Neural cell (in vitro differentiated cells): ENCODE data around the gene NCOR1.
"Not testable (repeated sequence)": the region's sequence is repeated elsewhere in the genome, so short reads cannot be mapped to it uniquely, and the experiment has no call there.

Experiments
- EP300 ChIP-seq: fragments of 450-650 bp; conservative IDR thresholded peaks from 2 replicates; pipeline ENCODE4 v1.6.1; 2014; ENCODE audit warnings: antibody characterized with exemption, mild to moderate bottlenecking, moderate library complexity; ENCODE audit not compliant: poor library complexity, severe bottlenecking
- RAD21 ChIP-seq: fragments of 450-650 bp; conservative IDR thresholded peaks from 2 replicates; pipeline ENCODE4 v1.6.1; 2014; ENCODE audit warnings: antibody characterized with exemption, mild to moderate bottlenecking, moderate library complexity
- TAF1 ChIP-seq: IDR thresholded peaks from 2 replicates; pipeline ENCODE4 v1.6.1; 2012; ENCODE audit warnings: low read depth
- TF ChIP-seq, protein P1 (sequence below): fragments of 450-650 bp; IDR thresholded peaks from 2 replicates; pipeline ENCODE4 v1.5.1; 2014; ENCODE audit warnings: antibody characterized with exemption, mild to moderate bottlenecking, moderate library complexity; ENCODE audit not compliant: poor library complexity, severe bottlenecking

DNA sequence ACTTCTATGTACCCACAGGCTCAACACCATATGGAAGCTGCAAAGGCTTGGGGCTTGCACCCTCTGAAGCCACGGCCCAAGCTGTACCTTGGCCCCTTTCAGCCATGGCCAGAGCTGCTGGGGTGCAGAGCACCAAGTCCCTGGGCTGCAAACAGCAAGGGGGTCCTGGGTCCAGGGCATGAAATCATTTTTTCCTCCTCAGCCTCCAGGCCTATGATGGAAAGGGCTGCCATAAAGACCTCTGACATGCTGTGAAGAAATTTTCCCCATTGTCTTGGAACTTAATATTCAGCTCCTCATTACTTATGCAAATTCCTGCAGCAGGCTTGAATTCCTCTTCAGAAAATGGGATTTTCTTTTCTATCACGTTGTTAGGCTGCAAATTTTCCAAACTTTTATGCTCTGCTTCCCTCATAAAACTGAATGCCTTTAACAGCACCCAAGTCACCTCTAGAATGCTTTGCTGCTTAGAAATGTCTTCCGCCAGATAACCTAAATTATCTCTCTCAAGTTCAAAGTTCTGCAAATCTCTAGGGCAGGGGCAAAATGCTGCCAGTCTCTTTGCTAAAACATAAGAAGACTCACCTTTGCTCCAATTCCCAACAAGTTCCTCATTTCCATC is 100.1 kb downstream of the NCOR1 start:
- TF ChIP-seq RAD21, TAF1, EP300: not testable (repeated sequence)
- TF ChIP-seq, protein P1, sequence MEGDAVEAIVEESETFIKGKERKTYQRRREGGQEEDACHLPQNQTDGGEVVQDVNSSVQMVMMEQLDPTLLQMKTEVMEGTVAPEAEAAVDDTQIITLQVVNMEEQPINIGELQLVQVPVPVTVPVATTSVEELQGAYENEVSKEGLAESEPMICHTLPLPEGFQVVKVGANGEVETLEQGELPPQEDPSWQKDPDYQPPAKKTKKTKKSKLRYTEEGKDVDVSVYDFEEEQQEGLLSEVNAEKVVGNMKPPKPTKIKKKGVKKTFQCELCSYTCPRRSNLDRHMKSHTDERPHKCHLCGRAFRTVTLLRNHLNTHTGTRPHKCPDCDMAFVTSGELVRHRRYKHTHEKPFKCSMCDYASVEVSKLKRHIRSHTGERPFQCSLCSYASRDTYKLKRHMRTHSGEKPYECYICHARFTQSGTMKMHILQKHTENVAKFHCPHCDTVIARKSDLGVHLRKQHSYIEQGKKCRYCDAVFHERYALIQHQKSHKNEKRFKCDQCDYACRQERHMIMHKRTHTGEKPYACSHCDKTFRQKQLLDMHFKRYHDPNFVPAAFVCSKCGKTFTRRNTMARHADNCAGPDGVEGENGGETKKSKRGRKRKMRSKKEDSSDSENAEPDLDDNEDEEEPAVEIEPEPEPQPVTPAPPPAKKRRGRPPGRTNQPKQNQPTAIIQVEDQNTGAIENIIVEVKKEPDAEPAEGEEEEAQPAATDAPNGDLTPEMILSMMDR: not testable (repeated sequence)
